H1 (cell line): ENCODE data around the gene WBP4. TPM values are rescaled to one million over a fixed set of nuclear protein-coding genes. Genes with fewer than 3 reads are reported as not detected.

Experiments used
- CREB1 ChIP-seq: IDR thresholded peaks from 2 replicates; pipeline ENCODE4 v1.6.1; 2012; ENCODE audit warnings: inconsistent platforms
- EP300 ChIP-seq, 2 experiments: IDR thresholded peaks; 1 replicate in 1 of 2; 2 replicates in 1 of 2; pipeline ENCODE4 v1.6.1; 2011 to 2012; ENCODE audit warnings: low read depth in 2 of 2, low read length in 2 of 2, mild to moderate bottlenecking in 2 of 2, borderline replicate concordance in 1 of 2, inconsistent platforms in 1 of 2, moderate library complexity in 1 of 2
- NRF1 ChIP-seq: IDR thresholded peaks from 2 replicates; pipeline ENCODE4 v1.6.1; 2011; ENCODE audit warnings: mild to moderate bottlenecking, low read depth, low read length, improper control_type of control experiment
- SP2 ChIP-seq: IDR thresholded peaks from 2 replicates; pipeline ENCODE4 v1.6.1; 2012; ENCODE audit warnings: mild to moderate bottlenecking, low read length, inconsistent platforms
- polyA plus RNA-seq, 7 experiments: library from polyadenylated mRNA; depleted of rRNA in 3 of 7; stranded (reverse) in 5 of 7; unstranded in 2 of 7; fragments of >200 nt in 5 of 7; fragments of 200-250 nt in 2 of 7; gene quantifications; 1 replicate in 5 of 7; 2 replicates in 1 of 7; 4 replicates in 1 of 7; pipeline versions ENCODE4 v1.2.1 to v1.2.3, GENCODE V29; 2011 to 2013; ENCODE audit warnings: missing spikeins in 2 of 7, mixed read lengths in 2 of 7
- total RNA-seq: library from RNA; stranded (reverse); fragmentation: NEBNext Ultra II Directional; extraction: Animal tissue kit (Norgen Biotek cat#: 25700); gene quantifications from 2 replicates; pipeline ENCODE4 v1.2.1, GENCODE V29; 2021

WBP4 gene
- total and polyA plus RNA-seq, 2 of the 8 experiments (the other 6 are each of a cell fraction or from before 2014, with no cell fraction given) = 3.0 to 10.0 TPM

- TF ChIP-seq EP300 (IDR thresholded peaks at IDR 0.05; ENCODE audit: borderline replicate concordance in 1 of 2, low read depth in 2 of 2, low read length in 2 of 2) (no peak), CREB1 (no peak), NRF1 (no peak), SP2 (no peak)
Measured at GRCh38 chr13:41117869-41118268, 56.6 kb downstream of the WBP4 start (continued).
